ENCODE results near the gene PPFIA1. TPM values are rescaled to one million over a fixed set of nuclear protein-coding genes. Genes with fewer than 3 reads are reported as not detected.
"Not testable (repeated sequence)": the region's sequence is repeated elsewhere in the genome, so short reads cannot be mapped to it uniquely, and the experiment has no call there.

PPFIA1 gene
- total and polyA plus RNA-seq, 2 experiments from 2014 or later: 36.0 to 39.6 TPM

DNA sequence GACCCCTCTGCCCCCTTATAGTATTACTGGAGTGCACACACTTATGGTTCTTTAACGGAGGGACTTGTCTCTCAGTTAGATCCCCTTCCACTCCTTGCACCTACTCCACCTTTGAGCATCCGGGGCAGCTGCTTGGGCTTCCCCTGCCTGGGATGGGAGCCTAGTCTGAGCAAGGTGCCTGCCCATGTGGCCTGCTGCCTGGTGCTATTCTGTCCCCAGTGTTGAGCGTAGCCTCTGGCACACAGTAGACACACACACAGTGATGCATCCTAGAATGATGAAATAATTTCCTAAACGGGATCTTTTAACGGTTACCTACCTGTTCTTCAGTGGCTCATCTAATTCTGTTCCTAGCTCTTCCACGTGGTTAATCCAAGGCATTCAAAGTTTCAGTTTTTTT is 22.4 kb downstream of the PPFIA1 start:
- Histone ChIP-seq H3K9me3 (ENCODE audit: low read depth) (no peaks in the 10 kb centered on the region), H3K27ac (no peak overlapping the region), H2AFZ (no peak overlapping the region), H3K36me3 (replicated peaks; ENCODE audit: insufficient read depth, low read depth) (no peaks in the 10 kb centered on the region), H3K4me2 (no peak overlapping the region), H3K79me2 (peaks cover 48% of the 10 kb centered on the region), H4K20me1 (ENCODE audit: insufficient read depth, poor library complexity, severe bottlenecking) (peaks cover 12% of the 10 kb centered on the region), H3K4me3 (no peak overlapping the region), H3K4me1 (ENCODE audit: insufficient read depth) (no peaks in the 10 kb centered on the region), H3K9me2 (replicated peaks; ENCODE audit: insufficient read depth) (no peaks in the 10 kb centered on the region), H3K27me3 (no peaks in the 10 kb centered on the region)
- TF ChIP-seq EZH2 (IDR thresholded peaks at IDR 0.05; ENCODE audit: borderline replicate concordance): no peak
- WGBS (ENCODE audit: low lambda C conversion rate, missing lambda C conversion rate): over 99% methylated on average over 6 of the region's 6 CpGs
- no peak for DNase-seq (ENCODE audit: low spot score)

GRCh38 chr11:70295166-70295565 is 24.7 kb downstream of the PPFIA1 start:
- not testable (repeated sequence) for H3K27ac ChIP-seq; H3K4me3 ChIP-seq; H2AFZ ChIP-seq; H3K9me3 ChIP-seq (ENCODE audit: low read depth); H3K4me1 ChIP-seq (ENCODE audit: insufficient read depth); H3K36me3 ChIP-seq (replicated peaks; ENCODE audit: insufficient read depth, low read depth); H3K9me2 ChIP-seq (replicated peaks; ENCODE audit: insufficient read depth); DNase-seq (ENCODE audit: low spot score); H3K4me2 ChIP-seq; H3K27me3 ChIP-seq
- Histone ChIP-seq H4K20me1 (ENCODE audit: insufficient read depth, poor library complexity, severe bottlenecking) (peaks cover 12% of the 10 kb centered on the region), H3K79me2 (peaks cover 42% of the 10 kb centered on the region)
- WGBS (ENCODE audit: low lambda C conversion rate, missing lambda C conversion rate): no CpG with 5 or more reads among the region's 29 CpGs

- no peak overlapping the region for H3K27ac ChIP-seq
- H4K20me1 ChIP-seq (ENCODE audit: insufficient read depth, poor library complexity, severe bottlenecking): peaks cover 12% of the 10 kb centered on the region
- no peak for TF ChIP-seq CTCF (IDR thresholded peaks at IDR 0.05; ENCODE audit: poor library complexity)
- TF ChIP-seq EZH2phosphoT487 (IDR thresholded peaks at IDR 0.05; ENCODE audit: low read depth, severe bottlenecking, unreplicated experiment): no peak
- TF ChIP-seq EZH2 (IDR thresholded peaks at IDR 0.05; ENCODE audit: borderline replicate concordance): no peak
- no peaks in the 10 kb centered on the region for H3K9me3 ChIP-seq (ENCODE audit: low read depth)
- no peaks in the 10 kb centered on the region for H3K36me3 ChIP-seq (replicated peaks; ENCODE audit: insufficient read depth, low read depth)
- no peak overlapping the region for H2AFZ ChIP-seq
- H3K9me2 ChIP-seq (replicated peaks; ENCODE audit: insufficient read depth): no peaks in the 10 kb centered on the region
- no peak overlapping the region for H3K4me2 ChIP-seq
- no peaks in the 10 kb centered on the region for H3K27me3 ChIP-seq
- peaks cover 41% of the 10 kb centered on the region for H3K79me2 ChIP-seq
- no peak for DNase-seq (ENCODE audit: low spot score)
- WGBS (ENCODE audit: low lambda C conversion rate, missing lambda C conversion rate): 78% methylated on average over 5 of the region's 7 CpGs
- H3K4me1 ChIP-seq (ENCODE audit: insufficient read depth): no peaks in the 10 kb centered on the region
- no peak overlapping the region for H3K4me3 ChIP-seq
Observed at GRCh38 chr11:70296681-70297080, 26.2 kb downstream of the PPFIA1 start.

DNA sequence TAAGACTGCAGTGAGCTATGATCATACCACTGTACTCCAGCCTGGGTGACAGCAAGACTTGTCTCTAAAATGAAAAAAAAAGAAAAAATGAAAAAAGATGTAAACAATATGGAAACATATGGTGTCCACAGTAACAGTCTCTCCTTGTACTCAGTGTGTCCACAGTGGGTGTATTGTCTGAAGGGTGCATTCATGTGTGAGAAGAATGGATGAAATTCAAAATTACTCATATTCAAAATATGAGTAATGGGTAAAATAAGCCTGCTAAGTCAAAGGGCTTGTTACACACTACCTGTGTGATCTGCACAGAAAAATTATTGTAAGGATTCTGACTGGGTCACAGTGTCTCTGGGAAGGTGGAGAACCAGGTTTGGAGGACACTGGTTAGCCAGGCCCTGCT is 26.9 kb downstream of the PPFIA1 start:
- no peaks in the 10 kb centered on the region for H3K9me3 ChIP-seq (ENCODE audit: low read depth)

More for the DNA sequence above, 26.9 kb downstream of the PPFIA1 start:
- no peaks in the 10 kb centered on the region for H3K9me2 ChIP-seq (replicated peaks; ENCODE audit: insufficient read depth)
- no peaks in the 10 kb centered on the region for H3K36me3 ChIP-seq (replicated peaks; ENCODE audit: insufficient read depth, low read depth)
- no peaks in the 10 kb centered on the region for H3K27me3 ChIP-seq
- no peak overlapping the region for H2AFZ ChIP-seq
- no peaks in the 10 kb centered on the region for H3K4me1 ChIP-seq (ENCODE audit: insufficient read depth)
- peaks cover 9% of the 10 kb centered on the region for H4K20me1 ChIP-seq (ENCODE audit: insufficient read depth, poor library complexity, severe bottlenecking)
- no peak for TF ChIP-seq EZH2phosphoT487 (IDR thresholded peaks at IDR 0.05; ENCODE audit: low read depth, severe bottlenecking, unreplicated experiment)
- no peak for TF ChIP-seq EZH2 (IDR thresholded peaks at IDR 0.05; ENCODE audit: borderline replicate concordance)
- no peak for TF ChIP-seq CTCF (IDR thresholded peaks at IDR 0.05; ENCODE audit: poor library complexity)
- no peak for DNase-seq (ENCODE audit: low spot score)
- no peak overlapping the region for H3K4me2 ChIP-seq
- H3K79me2 ChIP-seq: peaks cover 44% of the 10 kb centered on the region
- H3K4me3 ChIP-seq: no peak overlapping the region
- H3K27ac ChIP-seq: no peak overlapping the region

All from hepatocyte (in vitro differentiated cells).